Hepatocyte (in vitro differentiated cells): Measurements from ENCODE around the gene ELAVL4.

Experiments used
- EZH2 ChIP-seq: fragments of 200-600 bp; sonication (generic); IDR thresholded peaks from 2 replicates; pipeline ENCODE4 v1.6.1; 2016; ENCODE audit warnings: antibody characterized with exemption, mild to moderate bottlenecking, borderline replicate concordance
- EZH2phosphoT487 ChIP-seq: fragments of 200-600 bp; sonication (generic); IDR thresholded peaks from one replicate; pipeline ENCODE4 v1.6.1; 2018; ENCODE audit warnings: antibody characterized with exemption, mild to moderate bottlenecking, low read depth, moderate library complexity; ENCODE audit not compliant: unreplicated experiment, severe bottlenecking
- TF ChIP-seq, protein P1 (sequence below): fragments of 200-600 bp; sonication (generic); IDR thresholded peaks from 2 replicates; pipeline ENCODE4 v1.5.1; 2016; ENCODE audit warnings: antibody characterized with exemption, mild to moderate bottlenecking; ENCODE audit not compliant: poor library complexity

DNA sequence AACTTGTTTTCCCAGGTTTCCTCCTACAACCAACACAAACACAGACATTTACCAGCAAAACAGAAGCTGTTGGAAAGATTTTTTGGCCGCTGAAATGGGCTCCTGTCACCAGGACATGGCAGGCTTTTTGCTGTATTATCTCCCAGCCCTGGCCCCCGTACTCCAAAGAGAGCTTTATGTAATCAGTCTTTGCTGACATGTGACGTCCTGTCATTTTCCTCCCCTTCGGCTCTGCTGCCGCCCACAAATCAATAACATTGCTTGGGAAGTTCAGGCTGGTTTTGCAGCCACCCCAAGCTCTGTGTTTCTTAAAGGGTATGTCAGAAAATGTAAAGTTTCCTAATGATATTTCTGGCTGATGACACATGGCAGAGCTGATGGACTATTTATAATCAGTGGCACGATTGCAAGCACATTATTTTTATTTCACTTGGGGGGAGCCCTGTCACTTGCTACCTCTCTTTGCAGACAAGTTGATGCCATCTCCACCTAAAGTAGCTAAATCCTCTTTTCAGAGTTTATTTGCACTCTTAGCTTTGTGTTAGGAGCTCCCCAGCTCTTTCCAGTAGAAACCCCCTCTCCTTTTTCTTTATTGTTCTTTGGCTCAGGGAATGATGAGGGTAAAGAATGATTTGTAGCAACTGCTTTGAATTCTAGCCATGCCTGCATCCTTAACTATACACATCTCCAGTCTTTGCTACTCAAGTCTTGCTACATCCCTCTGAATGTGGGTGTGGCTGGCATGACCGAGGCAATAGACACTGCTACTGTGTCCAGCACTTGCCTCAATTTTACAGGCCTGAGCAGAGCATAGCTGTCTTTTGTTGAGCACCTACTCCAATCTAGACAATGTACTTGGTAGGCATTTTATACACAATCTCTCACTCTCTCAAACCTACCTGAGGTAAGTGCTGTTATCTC is 67.3 kb downstream of the ELAVL4 start:
- TF ChIP-seq, protein P1, sequence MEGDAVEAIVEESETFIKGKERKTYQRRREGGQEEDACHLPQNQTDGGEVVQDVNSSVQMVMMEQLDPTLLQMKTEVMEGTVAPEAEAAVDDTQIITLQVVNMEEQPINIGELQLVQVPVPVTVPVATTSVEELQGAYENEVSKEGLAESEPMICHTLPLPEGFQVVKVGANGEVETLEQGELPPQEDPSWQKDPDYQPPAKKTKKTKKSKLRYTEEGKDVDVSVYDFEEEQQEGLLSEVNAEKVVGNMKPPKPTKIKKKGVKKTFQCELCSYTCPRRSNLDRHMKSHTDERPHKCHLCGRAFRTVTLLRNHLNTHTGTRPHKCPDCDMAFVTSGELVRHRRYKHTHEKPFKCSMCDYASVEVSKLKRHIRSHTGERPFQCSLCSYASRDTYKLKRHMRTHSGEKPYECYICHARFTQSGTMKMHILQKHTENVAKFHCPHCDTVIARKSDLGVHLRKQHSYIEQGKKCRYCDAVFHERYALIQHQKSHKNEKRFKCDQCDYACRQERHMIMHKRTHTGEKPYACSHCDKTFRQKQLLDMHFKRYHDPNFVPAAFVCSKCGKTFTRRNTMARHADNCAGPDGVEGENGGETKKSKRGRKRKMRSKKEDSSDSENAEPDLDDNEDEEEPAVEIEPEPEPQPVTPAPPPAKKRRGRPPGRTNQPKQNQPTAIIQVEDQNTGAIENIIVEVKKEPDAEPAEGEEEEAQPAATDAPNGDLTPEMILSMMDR = no peak
- TF ChIP-seq EZH2phosphoT487 = no peak
- no peak for TF ChIP-seq EZH2
